HG02571 (cell line): ENCODE results near the gene DDIAS.
"Not testable (repeated sequence)": the region's sequence is repeated elsewhere in the genome, so short reads cannot be mapped to it uniquely, and the experiment has no call there.

ENCODE experiments used
- ATAC-seq: cut with Tn5 transposase; IDR thresholded peaks from one replicate; pipeline ENCODE4 v1.9.1; 2021; ENCODE audit warnings: mild to moderate bottlenecking, moderate library complexity; ENCODE audit not compliant: unreplicated experiment

The DDIAS gene

DNA sequence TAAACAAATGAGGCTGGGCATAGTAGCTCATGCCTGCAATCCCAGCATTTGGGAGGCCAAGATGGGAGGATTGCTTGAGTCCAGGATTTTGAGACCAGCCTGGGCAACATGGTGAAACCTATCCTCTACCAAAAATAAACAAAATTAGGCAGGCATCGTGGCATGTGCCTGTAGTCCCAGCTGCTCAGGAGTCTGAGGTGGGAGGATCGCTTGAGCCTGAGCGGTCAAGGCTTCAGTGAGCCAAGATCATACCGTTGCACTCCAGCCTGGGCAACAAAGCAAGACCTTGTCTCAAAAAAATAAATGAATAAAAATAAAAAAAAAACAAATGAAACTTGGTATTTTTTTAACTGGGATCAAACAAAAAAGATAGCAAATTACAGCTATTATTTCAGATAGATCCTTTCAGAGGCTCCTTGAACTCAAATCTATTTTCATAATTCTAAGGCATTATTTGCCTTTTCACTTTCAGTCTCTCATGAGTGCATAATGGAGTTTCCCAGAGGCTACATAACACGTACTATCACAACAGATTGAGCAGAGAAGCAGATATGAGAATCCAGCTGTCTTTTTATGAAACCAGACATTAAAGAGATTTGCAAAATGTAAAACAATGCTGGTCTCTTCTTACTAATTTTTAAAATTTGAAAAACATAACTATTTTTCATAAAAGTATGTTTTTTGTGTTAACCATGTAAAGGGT, 23.1 kb downstream of the DDIAS start:
- no peak for ATAC-seq

- peak; percentile 57 for ATAC-seq
Observed at GRCh38 chr11:82927264-82927880, 25.8 kb downstream of the DDIAS start.

DNA sequence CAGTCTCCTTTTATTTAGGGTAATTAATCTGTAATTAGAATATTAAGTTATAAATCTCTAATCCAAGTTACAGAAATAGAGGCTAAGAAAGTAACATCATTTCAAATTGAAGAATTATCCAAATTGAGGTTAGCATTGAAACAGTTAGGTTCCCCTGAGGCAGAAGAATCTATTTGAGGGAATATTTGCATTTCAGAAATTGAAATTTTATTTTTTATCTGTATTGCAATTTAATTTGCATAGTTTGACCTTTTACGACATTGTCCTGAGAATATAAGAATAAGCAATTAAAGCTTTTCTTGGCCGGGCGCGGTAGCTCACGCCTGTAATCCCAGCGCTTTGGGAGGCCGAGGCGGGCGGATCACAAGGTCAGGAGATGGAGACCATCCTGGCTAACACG, 27.6 kb downstream of the DDIAS start:
- ATAC-seq: no peak

DNA sequence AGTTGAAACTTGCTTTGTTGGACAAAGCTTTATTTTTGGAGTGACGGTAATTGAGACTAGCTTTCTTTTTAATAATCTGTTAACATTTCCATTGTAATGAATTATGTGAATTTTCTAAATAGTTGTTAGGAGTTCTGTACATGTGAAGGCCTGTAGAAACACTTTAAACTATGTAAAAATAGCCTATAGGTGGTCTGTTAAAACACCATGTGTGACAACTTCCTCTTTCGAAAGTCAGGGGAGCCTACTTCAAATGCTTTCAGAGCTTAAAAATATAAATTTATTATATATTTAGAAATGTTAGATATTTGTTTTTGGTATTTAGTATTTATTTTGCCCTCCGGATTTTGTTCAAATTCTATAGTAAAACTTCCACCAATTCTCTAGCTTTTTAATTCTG, 28.7 kb downstream of the DDIAS start:
- no peak for ATAC-seq

DNA sequence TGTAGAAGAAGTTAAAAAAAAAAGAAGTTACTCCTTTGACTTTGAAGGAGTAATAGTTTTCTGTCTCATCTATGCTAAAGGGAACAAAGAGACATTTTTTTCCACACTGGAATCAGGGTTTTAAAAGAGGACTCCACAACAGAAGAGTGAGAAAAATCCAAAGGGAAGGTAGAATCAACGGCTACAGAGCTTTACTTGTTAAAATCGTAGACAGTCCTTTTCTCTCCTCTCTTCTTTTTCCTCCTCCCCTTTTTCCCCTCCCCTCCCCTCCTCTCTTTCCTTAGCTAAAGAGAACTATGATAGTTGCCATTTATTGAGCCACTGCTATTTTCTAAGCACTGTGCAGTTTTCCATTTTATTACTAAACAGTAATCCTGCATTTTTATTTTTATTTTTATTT, 29.2 kb downstream of the DDIAS start:
- ATAC-seq: no peak

- ATAC-seq: no peak
Observed at GRCh38 chr11:82932564-82932963, 31.0 kb downstream of the DDIAS start.

GRCh38 chr11:82936261-82936660, 34.7 kb downstream of the DDIAS start:
- no peak for ATAC-seq

DNA sequence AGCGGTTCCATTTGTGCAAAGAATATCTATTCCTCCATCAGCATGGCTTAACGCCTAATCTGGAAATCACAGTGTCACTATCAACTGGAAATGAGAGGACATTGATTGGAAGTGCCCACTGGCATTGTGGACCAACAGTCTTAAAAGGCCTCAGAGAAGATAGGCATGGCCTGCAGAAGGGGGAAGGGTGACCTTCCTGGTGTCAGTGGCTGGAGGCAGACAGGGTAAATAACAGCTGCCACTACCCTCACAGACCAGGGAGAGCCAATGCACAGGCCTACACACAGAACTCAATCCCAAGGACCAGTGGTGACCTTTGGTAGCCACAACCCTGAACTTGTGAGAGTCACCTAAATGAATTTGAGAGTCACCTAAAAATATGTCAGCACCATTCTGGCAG, 36.0 kb downstream of the DDIAS start:
- ATAC-seq: no peak

- ATAC-seq: no peak
Observed at GRCh38 chr11:82939456-82939855, 37.9 kb downstream of the DDIAS start.

DNA sequence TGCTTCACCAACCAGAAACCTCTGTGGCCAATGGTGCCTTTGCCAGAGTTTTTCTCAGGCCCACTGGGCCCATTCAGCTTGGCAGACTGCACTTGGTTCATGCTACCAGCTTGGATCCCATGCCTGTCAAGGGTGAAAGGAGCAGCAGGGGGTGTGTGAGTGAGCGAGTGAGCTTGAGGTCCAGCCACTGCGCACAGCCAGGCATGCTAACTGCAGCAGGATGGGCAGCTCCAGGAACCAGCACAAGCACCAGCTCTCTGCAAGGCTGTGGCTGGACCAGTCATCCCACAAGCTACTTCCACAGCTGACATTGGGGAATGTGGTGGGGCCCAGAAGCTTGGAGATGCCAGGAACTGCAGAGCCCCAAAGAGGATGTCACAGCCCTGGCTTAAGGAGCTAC, 40.8 kb downstream of the DDIAS start:
- no peak for ATAC-seq

DNA sequence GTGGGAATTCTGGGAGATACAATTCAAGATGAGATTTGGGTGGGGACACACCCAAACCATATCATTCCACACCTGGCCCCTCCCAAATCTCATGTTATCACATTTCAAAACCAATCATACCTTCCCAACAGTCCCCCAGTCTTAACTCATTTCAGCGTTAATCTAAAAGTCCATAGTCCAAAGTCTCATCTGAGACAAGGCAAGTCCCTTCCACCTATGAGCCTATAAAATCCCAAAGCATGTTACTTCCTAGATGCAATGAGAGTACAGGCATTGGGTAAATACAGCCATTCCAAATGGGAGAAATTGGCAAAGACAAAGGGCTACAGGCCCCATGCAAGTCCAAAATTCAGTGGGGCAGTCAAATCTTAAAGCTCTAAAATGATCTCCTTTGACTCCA, 41.9 kb downstream of the DDIAS start:
- ATAC-seq: not testable (repeated sequence)

DNA sequence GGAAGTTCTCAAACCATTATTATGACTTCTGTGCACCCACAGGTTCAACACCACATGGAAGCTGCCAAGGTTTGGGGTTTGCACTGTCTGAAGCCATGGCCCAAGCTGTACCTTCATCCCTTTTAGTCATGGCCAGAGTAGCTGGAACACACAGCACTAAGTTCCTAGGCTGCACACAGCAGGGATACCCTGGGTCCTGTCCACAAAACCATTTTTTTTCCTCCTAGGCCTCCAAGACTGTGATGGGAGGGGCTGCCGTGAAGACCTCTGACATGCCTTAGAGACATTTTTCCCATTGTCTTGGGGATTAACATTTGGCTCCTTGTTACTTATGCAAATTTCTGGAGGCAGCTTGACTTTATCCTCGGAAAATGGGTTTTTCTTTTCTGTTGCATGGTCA, 42.7 kb downstream of the DDIAS start:
- ATAC-seq: no peak

GRCh38 chr11:82945041-82945440, 43.5 kb downstream of the DDIAS start:
- not testable (repeated sequence) for ATAC-seq

DNA sequence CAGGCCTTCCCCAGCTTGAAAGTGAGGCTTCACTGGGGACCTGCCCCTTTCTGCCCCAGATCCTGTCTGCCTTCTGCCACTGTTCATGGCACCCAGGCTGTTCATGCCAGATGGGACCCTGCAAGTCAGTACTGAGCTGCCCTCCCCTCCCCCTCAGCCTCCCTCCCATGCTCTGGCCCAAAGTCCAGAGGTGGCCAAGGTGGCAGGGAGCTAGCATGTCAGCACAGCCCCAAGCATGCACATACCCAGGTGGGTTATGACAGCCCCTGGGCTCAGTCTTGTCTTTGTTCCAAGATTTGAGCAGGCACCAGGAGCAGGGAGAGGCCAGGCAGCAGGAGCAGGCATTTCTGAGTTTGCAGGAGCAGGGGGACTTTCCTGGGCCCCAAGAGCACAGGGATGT, 44.1 kb downstream of the DDIAS start:
- no peak for ATAC-seq

GRCh38 chr11:82949352-82949751, 47.8 kb downstream of the DDIAS start:
- no peak for ATAC-seq

DNA sequence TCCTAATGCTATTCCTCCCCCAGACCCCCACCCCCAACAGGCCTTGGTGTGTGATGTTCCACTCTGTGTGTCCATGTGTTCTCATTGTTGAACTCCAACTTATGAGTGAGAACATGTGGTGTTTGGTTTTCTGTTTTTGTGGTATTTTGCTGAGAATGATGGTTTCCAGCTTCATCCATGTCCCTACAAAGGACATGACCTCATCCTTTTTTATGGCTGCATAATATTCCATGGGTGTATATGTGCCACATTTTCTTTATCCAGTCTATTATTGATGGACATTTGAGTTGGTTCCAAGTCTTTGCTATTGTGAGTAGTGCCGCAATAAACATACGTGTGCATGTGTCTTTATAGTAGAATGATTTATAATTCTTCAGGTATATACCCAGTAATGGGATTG, 49.0 kb downstream of the DDIAS start:
- not testable (repeated sequence) for ATAC-seq

DNA sequence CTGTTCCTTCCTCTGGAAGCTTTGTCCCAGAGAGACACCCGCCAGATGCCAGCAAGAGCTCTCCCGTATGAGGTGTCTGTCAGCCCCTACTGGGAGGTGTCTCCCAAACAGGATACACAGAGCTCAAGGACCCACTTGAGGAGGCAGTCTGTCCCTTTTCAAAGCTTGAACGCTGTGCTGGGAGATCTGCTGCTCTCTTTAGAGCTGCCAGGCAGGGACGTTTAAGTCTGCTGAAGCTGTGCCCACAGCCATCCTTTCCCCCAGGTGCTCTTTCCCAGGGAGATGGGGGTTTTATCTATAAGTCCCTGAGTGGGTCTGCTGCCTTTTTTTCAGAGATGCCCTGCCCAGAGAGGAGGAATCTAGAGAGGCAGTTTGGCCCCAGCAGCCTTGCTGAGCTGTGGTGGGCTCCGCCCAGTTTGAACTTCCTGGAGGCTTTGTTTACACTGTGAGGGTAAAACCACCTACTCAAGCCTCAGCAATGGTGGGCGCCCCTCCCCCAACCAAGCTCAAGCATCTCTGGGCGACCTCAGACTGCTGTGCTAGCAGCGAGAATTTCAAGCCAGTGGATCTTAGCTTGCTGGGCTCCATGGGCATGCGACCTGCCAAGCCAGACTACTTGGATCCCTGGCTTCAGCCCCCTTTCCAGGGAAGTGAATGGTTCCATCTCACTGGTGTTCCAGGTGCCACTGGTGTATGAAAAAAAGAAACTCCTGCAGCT, 54.4 kb downstream of the DDIAS start:
- ATAC-seq: not testable (repeated sequence)

DNA sequence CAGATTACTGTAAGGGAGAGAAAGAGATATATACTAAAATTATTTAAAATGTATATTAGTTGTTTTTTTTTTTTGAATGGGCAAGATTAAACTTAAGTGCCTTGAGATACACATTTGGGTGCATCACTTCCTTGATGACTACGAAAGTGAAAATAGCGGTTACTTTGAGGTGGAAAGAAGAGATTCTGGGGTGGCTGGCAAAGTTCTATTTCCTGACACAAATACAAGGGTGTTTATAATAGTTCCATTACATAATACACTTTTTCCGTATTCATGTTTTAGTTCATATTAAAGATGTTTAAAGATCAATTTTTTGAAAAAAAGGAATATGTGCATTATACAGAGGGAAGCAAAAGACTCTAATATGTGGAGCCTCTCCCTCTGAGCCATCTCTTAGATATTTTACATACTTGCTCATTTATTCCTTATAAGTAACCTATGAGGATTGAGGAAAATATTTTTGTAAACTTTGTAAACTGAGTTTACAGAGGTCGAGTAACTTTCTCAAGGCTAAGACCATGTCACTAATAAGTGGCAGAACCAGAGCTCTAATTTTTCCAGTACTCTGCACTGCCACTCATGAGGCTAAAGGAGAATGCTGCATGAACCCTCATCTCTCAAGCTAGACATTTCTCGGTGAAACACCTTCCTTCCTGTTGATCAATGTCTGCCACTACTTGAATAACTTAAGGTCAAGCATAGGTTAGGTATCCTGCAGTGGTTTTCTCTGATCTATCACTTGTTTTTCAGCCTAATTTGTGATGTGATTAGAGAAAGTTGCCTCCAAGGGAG, 58.6 kb downstream of the DDIAS start:
- ATAC-seq: peak; percentile 92

- no peak for ATAC-seq
Observed at GRCh38 chr11:82960779-82961143, 59.2 kb downstream of the DDIAS start.

DNA sequence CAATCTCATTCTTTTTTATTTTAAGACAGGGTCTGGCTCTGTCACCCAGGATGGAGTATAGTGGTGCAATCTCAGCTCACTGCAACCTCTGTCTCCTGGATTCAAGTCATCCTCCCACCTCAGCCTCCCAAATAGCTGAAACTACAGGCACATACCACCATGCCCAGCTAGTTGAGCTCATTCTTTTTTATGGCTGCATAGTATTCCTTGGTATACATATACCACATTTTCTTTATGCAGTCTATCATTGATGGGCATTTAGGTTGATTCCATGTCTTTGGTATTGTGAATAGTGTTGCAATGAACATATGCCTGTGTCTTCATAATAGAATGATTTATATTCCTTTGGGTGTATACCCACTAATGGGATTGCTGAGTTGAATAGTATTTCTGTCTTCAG, 60.5 kb downstream of the DDIAS start:
- not testable (repeated sequence) for ATAC-seq

- no peak for ATAC-seq
Observed at GRCh38 chr11:82967381-82967780, 65.8 kb downstream of the DDIAS start.
